H7 (cell line): ENCODE results near the gene EDA. TPM values are rescaled to one million over a fixed set of nuclear protein-coding genes. Genes with fewer than 3 reads are reported as not detected.

Experiments
- DNase-seq: peaks from one replicate; pipeline ENCODE4 v3.0.0; 2012
- H3K27me3 ChIP-seq: 2 replicates; pipeline ENCODE4 v1.6.0; 2011; ENCODE audit warnings: mild to moderate bottlenecking, low read length; ENCODE audit not compliant: control insufficient read depth, insufficient read depth
- H3K36me3 ChIP-seq: replicated peaks from 2 replicates; pipeline ENCODE4 v1.5.1; 2011; ENCODE audit warnings: low read length; ENCODE audit not compliant: control insufficient read depth, insufficient read depth
- H3K4me3 ChIP-seq: 2 replicates; pipeline ENCODE4 v1.5.1; 2011; ENCODE audit warnings: low read depth, mild to moderate bottlenecking, control low read depth, low read length, moderate library complexity; ENCODE audit not compliant: insufficient read depth
- total RNA-seq: library from RNA; depleted of rRNA; stranded (reverse); fragments of >200 nt; shearing (Covaris generic); gene quantifications from 2 replicates; pipeline ENCODE4 v1.2.3, GENCODE V29; 2014; rRNA removed

Gene EDA
- 8.1 and 8.6 TPM in 2 replicates for total RNA-seq

DNA sequence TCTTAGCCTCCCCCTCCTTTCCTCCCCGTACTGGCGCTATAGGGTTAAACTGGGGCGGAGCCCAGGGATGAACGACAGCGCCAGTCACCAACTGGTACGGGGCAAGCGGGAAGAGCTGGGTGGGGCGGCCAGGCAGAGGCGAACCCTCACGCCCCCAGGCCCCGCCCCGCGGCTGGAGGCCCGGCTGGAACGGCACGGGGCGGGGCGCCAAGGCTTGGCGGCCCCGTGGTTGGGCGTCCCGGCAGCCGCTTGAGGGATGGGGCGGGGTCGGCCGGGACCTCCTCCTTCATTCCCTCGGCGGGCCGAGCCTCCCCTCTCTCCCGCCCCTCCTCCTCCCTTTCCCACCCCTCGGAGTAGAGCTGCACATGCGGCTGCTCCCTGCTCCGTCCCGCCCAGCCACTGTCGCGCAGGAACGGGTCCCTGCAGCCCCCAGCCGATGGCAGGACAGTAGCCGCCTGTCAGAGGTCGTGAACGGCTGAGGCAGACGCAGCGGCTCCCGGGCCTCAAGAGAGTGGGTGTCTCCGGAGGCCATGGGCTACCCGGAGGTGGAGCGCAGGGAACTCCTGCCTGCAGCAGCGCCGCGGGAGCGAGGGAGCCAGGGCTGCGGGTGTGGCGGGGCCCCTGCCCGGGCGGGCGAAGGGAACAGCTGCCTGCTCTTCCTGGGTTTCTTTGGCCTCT lies at the start of gene EDA:
Gene EDA, plus strand, starts transcription at position 335 of the 678 bp plus-strand sequence.
- H3K27me3 ChIP-seq: peaks cover 14% of the 10 kb centered on the region
- DNase-seq: peak; percentile 91
- H3K36me3 ChIP-seq: no peaks in the 10 kb centered on the region
- peak within 1 kb of the TSS; percentile 59 for H3K4me3 ChIP-seq

DNA sequence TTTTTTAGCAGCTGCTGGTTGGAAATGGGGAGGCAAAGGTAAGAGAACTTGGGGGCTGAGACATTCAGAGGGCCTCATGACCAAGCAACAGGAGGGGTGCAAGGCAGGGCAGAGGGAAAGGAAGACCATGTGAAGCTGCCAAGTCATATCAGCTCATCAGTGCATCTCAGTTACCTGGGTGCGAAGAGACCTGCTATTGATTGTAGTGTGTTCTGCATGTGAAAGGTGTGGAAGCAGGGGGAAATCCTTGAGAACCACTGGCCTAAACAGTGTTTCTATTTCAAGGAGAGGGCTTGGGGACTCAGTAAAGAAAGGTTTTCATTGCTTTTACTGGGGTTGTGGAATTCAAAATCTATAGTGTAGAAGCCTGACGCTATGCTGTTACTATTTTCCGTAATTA lies 47.1 kb upstream of the EDA start:
- H3K4me3 ChIP-seq: no peak overlapping the region
- no peaks in the 10 kb centered on the region for H3K27me3 ChIP-seq
- no peak for DNase-seq
- no peaks in the 10 kb centered on the region for H3K36me3 ChIP-seq

DNA sequence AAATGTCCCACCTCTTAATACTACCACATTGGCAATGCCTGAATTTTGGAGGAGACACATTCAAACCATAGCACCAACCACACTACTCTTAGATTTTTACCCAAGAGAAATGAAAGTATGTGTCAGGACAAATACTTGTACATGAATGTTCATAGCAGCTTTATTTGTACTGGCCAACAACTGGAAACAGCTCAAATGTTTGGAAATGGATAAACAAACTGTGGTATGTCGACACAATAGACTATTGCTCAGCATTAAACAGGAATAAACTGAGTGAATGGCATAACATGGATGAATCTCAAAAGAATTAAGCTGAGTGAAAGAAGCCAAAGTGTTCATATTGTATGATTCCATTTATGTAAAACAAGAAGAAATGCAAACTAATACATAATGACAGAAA lies 18.5 kb upstream of the EDA start:
- DNase-seq: no peak
- Histone ChIP-seq H3K4me3 (no peak overlapping the region), H3K27me3 (no peaks in the 10 kb centered on the region), H3K36me3 (no peaks in the 10 kb centered on the region)

- Histone ChIP-seq H3K27me3 (no peaks in the 10 kb centered on the region), H3K36me3 (no peaks in the 10 kb centered on the region), H3K4me3 (no peak overlapping the region)
- DNase-seq: no peak
These were observed 15.7 kb upstream of the EDA start for GRCh38 chrX:69600182-69600581.

DNA sequence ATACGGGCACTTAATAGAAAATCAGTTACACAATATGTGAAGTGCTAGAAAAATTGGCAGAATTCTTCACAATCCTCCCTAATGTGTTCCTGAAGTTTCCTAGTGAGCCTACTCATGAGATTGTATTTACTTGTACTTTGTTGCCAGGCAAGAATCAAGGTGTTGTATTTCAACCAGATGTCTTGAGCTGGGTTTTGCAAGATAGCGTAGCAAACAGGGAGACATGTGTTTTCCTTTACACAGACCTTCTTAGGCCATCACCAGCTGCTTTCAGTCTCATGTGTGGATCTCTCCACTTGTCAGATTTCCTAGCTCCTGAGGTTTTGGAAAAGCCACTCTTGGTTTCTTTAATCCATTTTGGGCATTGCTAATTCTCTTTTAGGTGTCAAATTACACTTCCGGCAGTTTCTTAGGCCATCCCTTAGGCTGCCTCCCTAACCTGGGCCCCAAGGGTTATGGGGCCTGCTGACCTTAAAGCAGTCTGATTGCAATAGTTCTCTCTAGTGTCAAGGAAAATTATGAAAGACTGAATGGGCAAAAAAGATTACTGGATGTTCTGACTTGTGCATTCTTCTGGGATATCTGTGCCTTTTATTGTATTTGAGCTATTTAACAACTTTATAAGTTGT lies 12.2 kb upstream of the EDA start:
- Histone ChIP-seq H3K27me3 (no peaks in the 10 kb centered on the region; the same call in 1 of the 2 replicates), H3K36me3 (no peaks in the 10 kb centered on the region), H3K4me3 (no peak overlapping the region)
- DNase-seq: peak; percentile 23

DNA sequence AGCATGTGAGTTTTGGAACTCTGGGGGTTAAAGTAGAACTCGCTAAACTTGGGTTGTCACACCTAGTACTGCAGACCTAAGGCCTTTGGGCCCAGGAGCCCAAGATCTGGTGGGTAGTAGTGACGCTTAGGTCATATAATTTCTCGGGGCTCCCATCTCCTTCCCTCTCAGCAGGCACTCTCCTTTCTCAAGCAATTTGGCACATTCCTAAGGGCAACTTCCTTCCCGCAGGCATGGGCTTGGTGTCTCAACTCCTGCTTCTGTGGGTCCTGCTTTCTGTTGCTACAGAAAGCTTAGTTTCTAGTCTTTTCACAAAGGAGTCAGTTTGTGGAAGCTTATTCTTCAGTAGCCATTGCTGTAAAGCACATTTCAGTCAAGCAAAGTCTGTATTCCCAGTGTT lies 10.4 kb upstream of the EDA start:
- no peaks in the 10 kb centered on the region for H3K36me3 ChIP-seq
- no peaks in the 10 kb centered on the region; the same call in 1 of the 2 replicates for H3K27me3 ChIP-seq
- no peak for DNase-seq
- H3K4me3 ChIP-seq: no peak overlapping the region

DNA sequence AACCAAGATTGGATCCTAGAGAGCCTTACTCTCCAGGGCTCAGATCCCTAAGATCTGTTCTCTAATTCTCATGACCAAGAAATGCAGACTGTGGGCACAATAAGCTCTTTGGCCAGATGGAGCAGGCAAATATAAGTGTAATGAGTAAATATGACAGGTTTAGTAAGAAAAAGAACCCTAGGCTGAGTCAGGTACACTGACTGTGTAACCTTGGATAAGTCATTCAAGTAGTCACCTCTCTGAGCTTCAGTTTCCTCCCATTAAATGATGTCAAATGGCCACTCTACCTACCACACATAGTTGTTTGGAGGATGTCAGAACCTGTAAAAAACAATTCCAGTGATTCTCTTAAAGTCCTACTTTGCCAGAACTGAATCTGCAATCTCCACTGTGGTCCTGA lies 8.3 kb upstream of the EDA start:
- no peaks in the 10 kb centered on the region for H3K36me3 ChIP-seq
- DNase-seq: no peak
- no peaks in the 10 kb centered on the region; the same call in 1 of the 2 replicates for H3K27me3 ChIP-seq
- no peak overlapping the region for H3K4me3 ChIP-seq

- DNase-seq: no peak
- H3K36me3 ChIP-seq: no peaks in the 10 kb centered on the region
- H3K4me3 ChIP-seq: no peak overlapping the region
- H3K27me3 ChIP-seq: peaks cover 14% of the 10 kb centered on the region
These were observed 2.0 kb upstream of the EDA start for GRCh38 chrX:69613946-69614345.

GRCh38 chrX:69614886-69615285 lies 1.0 kb upstream of the EDA start:
- Histone ChIP-seq H3K36me3 (no peaks in the 10 kb centered on the region), H3K4me3 (no peak overlapping the region), H3K27me3 (peaks cover 14% of the 10 kb centered on the region)
- DNase-seq: no peak

DNA sequence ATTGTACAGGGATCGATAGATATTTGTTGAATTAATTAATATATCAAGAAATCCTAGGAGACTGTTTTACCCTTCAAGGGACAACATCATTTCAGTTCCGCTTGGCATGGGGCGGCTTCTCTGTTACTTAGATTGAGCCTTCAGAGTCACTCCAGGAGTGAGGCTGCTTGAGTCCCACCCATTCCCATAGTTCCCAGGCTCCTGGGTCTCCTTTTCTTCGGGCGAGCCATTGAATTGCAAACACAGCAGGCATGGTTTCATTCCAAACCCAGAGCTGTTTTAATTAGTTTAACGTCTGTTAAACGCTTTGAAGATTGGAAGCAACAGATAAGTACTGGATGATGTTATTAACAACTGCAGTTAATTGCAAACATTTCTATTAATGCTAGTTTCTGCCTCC lies 571 bp upstream of the EDA start:
- Histone ChIP-seq H3K4me3 (peak overlapping the region; percentile 10; the same call in 1 of the 2 replicates), H3K27me3 (peaks cover 14% of the 10 kb centered on the region), H3K36me3 (no peaks in the 10 kb centered on the region)
- DNase-seq: peak; percentile 28

DNA sequence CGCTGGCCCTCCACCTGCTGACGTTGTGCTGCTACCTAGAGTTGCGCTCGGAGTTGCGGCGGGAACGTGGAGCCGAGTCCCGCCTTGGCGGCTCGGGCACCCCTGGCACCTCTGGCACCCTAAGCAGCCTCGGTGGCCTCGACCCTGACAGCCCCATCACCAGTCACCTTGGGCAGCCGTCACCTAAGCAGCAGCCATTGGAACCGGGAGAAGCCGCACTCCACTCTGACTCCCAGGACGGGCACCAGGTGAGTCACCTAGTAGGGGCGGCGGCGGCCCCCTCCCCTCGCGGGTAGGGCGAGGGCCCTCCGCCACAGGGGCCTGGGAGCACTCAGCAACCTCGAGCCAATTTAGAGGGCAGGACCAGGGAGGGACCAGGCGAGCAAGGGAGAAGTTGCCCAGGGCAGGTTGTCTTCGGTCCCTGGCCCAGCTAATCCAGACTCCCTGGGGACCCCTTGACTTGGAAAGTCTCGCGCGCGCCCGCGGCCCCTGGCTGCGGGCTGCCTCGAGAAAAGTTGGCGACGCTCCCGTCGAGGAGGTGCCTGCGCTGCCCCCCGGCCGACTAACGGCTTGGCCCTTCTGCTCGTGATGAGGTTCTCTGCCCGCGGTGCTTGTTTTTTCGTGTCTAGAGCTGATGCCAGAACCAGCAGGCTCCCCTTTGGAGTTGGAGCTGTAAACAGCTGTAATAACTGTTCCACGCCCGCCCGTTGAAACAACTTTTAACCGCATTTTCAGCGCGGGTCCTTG lies 717 bp downstream of the EDA start:
- peak; percentile 55 for DNase-seq
- Histone ChIP-seq H3K27me3 (peaks cover 14% of the 10 kb centered on the region), H3K4me3 (peak overlapping the region; percentile 59), H3K36me3 (no peaks in the 10 kb centered on the region)

DNA sequence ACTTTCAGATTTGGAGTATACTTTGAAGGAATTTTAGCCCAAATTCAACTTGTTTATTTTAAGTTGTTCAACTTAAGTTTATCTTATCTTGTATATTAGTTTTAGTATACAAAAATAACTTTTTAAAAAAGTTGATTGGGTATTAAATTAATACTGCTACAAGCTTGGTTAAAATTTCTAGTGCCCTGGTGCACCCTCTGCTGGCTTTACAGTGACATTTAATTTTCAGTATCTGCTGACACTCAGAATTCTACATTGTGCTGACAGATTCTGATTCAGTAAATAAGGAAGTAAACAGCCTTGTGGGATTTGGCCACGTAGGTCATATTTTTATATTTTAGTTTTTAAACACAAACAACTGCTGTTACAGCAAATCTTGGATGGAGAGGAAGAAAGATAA lies 2.9 kb downstream of the EDA start:
- H3K27me3 ChIP-seq: peaks cover 14% of the 10 kb centered on the region
- no peak for DNase-seq
- H3K4me3 ChIP-seq: no peak overlapping the region
- no peaks in the 10 kb centered on the region for H3K36me3 ChIP-seq

DNA sequence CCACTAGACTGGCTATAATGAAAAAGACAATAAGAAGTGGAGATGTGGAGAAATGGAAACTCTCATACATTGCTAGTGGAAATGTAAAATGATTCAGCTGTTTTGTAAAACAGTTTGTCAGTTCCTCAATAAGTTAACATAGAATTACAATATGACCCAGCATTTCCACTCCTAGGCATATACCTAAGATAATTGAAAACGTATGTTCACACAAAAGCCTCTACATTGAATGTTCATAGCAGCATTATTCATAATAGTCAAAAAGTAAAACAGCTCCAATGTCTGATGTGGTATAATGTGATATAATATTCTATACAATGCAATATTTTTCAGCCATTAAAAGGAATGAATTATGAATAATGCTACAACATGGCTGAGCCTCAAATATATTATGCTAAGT lies 10.2 kb downstream of the EDA start:
- Histone ChIP-seq H3K4me3 (no peak overlapping the region), H3K27me3 (no peaks in the 10 kb centered on the region), H3K36me3 (no peaks in the 10 kb centered on the region)
- no peak for DNase-seq

- H3K4me3 ChIP-seq: no peak overlapping the region
- no peaks in the 10 kb centered on the region for H3K27me3 ChIP-seq
- H3K36me3 ChIP-seq: no peaks in the 10 kb centered on the region
- no peak for DNase-seq
These were observed 11.8 kb downstream of the EDA start for GRCh38 chrX:69627744-69628143.

DNA sequence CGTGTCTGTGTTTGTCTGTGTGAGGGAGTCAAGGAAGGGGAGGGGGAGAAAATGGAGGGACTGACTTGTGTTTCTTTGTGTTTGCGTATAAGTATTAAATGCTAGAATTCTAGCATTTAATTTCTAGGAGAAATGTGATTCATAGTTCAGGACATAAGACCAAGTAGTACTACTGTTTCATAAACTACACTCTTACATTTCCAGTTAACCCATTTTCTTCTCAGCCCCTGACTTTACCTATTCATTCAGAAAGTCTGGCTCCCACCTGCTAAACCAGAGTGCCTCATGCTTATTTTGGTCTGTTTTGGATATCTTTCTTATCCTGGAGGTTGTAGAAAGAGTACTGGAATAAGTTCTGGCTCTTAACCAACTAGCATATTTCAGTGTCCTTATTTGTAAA lies 14.2 kb downstream of the EDA start:
- Histone ChIP-seq H3K27me3 (no peaks in the 10 kb centered on the region), H3K36me3 (no peaks in the 10 kb centered on the region), H3K4me3 (no peak overlapping the region)
- no peak for DNase-seq
